Activated T-cell treated with anti-CD3 and anti-CD28 coated beads, Interleukin-2, amount 50 U/mL, for 4 hours (primary cell): ENCODE data around the gene PSPC1. TPM values are rescaled to one million over a fixed set of nuclear protein-coding genes. Genes with fewer than 3 reads are reported as not detected.
"Not testable (repeated sequence)": the region's sequence is repeated elsewhere in the genome, so short reads cannot be mapped to it uniquely, and the experiment has no call there.

Experiments used
- ATAC-seq, 2 donors: fragments of 200-7000 bp; cut with Tn5 transposase; one replicate each; pipeline ENCODE4 v1.10.0; 2021
- DNase-seq: peaks from one replicate; pipeline ENCODE4 v3.0.0-alpha.2; 2020
- H3K27me3 Mint-ChIP-seq: one replicate; pipeline ENCODE4 v1.8.0; 2021; ENCODE audit warnings: low read depth, mixed read lengths
- H3K36me3 Mint-ChIP-seq: one replicate; pipeline ENCODE4 v1.8.0; 2022; ENCODE audit warnings: mixed read lengths; ENCODE audit not compliant: insufficient read depth
- H3K4me1 Mint-ChIP-seq: one replicate; pipeline ENCODE4 v1.8.0; 2021; ENCODE audit warnings: low read depth, mixed read lengths
- H3K4me3 Mint-ChIP-seq: one replicate; pipeline ENCODE4 v1.8.0; 2021; ENCODE audit warnings: mild to moderate bottlenecking, moderate library complexity, mixed read lengths
- H3K9me3 Mint-ChIP-seq: one replicate; pipeline ENCODE4 v1.8.0; 2021; ENCODE audit warnings: mixed read lengths
- total RNA-seq, 3 donors: library from RNA; stranded (reverse); gene quantifications; one replicate each; pipeline ENCODE4 v1.2.1, GENCODE V29; 2021

The PSPC1 gene, protein sequence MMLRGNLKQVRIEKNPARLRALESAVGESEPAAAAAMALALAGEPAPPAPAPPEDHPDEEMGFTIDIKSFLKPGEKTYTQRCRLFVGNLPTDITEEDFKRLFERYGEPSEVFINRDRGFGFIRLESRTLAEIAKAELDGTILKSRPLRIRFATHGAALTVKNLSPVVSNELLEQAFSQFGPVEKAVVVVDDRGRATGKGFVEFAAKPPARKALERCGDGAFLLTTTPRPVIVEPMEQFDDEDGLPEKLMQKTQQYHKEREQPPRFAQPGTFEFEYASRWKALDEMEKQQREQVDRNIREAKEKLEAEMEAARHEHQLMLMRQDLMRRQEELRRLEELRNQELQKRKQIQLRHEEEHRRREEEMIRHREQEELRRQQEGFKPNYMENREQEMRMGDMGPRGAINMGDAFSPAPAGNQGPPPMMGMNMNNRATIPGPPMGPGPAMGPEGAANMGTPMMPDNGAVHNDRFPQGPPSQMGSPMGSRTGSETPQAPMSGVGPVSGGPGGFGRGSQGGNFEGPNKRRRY
- total RNA-seq, result 10 to 100 TPM; 75.9 to 80.0 (median 75.9) TPM

DNA sequence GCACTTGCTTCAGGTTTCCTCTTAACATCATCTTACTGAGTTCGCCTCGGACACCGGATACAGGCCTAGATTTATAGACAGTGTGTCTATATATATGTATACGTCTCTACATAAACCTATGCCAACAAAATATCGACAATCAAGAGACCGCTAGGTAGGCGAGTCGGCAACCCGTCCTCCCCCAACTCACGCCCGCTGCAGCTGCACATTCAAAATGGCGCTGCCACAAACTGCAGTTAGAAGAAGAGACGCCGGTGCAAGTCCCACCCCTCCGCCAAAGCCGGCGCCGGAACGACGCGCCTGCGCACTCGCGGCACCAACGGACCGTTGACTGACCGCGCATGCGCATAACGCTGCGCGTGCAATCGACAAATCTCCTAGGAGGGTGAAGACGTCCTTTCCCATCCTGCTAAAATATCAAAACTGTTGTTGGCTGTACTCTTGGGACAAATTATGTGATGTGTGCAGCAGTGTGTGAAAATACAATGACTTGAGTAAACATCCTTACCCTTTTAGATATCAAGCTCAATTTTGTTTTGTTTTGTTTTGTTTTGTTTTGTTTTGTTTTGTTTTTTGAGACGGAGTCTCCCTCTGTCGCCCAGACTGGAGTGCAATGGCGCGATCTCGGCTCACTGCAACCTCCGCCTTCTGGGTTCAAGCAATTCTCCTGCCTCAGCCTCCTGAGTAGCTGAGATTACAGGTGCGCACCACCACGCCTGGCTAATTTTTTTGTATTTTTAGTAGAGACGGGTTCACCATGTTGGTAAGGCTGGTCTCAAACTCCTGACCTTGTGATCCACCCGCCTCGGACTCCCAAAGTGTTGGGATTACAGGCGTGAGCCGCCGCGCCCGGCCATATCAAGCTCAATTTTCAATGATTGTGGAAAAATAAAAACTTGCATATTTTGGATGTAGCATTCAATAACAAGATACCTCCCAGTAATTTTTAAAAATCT lies at the start of gene PSPC1:
TSS of gene PSPC1 (minus strand) at position 219 of the 956 bp plus-strand sequence. CDS start at position 31, 188 bp downstream.
- ATAC-seq, result peak; percentile 95 to 96

DNA sequence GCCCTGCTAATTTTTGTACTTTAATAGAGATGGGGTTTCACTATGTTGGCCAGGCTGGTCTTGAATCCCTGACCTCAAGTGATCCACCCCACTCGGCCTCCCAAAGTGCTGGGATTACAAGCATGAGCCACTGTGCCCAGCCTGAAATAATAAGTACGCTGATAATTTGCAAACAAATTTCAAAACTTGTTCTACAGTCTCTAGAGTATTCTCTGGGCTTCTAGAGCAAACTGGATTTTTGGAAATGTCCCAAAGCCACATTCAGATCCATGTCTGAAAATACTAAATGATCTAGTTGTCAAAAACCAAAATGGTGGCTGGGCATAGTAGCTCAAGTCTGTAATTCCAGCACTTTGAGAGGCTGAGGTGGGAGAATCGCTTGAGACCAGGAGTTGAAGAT lies 39.9 kb upstream of the PSPC1 start:
- DNase-seq (no peak), ATAC-seq (no peak)
- H3K27me3 Mint-ChIP-seq, result no peaks in the 10 kb centered on the region
- H3K4me3 Mint-ChIP-seq, result no peak overlapping the region
- H3K36me3 Mint-ChIP-seq, result peaks cover 27% of the 10 kb centered on the region
- H3K9me3 Mint-ChIP-seq, result no peaks in the 10 kb centered on the region
- no peaks in the 10 kb centered on the region for H3K4me1 Mint-ChIP-seq

More for the DNA sequence above, at the start of gene PSPC1:
- not testable (repeated sequence) for H3K27me3 Mint-ChIP-seq, H3K9me3 Mint-ChIP-seq, H3K36me3 Mint-ChIP-seq, H3K4me1 Mint-ChIP-seq
- DNase-seq, result peak; percentile 94
- peak within 1 kb of the TSS; percentile 97 for H3K4me3 Mint-ChIP-seq

DNA sequence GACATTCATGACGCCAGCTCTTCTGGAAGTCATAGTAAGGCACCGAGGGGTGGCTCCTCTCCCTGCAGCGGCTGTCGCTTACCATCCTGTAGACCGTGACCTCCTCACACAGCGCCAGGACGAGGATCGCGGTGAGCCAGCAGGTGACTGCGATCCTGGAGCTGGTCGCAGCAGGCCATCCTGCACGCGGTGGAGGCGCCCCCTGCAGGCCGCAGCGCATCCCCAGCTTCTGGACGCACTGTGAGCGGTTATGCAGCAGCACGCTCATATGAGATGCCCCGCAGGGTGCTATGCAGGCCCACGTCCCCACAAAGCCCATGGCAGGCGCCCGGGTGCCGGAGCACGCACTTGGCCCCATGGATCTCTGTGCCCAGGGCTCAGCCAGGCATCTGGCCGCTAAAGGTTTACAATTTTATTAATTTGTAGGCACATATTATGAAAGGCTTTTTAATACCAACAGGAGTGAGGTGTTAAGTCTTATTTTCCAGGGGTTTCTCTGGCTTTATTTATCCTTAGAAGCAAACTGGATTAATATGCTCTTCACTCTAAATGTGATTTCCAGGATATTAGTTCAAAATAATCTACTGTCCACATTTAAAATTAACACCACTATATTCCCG lies 35.6 kb upstream of the PSPC1 start:
- no peak for ATAC-seq
- Mint-ChIP-seq H3K27me3 (no peaks in the 10 kb centered on the region), H3K4me3 (no peak overlapping the region), H3K36me3 (peaks cover 20% of the 10 kb centered on the region), H3K4me1 (no peaks in the 10 kb centered on the region), H3K9me3 (no peaks in the 10 kb centered on the region)
- peak; percentile 11 for DNase-seq

DNA sequence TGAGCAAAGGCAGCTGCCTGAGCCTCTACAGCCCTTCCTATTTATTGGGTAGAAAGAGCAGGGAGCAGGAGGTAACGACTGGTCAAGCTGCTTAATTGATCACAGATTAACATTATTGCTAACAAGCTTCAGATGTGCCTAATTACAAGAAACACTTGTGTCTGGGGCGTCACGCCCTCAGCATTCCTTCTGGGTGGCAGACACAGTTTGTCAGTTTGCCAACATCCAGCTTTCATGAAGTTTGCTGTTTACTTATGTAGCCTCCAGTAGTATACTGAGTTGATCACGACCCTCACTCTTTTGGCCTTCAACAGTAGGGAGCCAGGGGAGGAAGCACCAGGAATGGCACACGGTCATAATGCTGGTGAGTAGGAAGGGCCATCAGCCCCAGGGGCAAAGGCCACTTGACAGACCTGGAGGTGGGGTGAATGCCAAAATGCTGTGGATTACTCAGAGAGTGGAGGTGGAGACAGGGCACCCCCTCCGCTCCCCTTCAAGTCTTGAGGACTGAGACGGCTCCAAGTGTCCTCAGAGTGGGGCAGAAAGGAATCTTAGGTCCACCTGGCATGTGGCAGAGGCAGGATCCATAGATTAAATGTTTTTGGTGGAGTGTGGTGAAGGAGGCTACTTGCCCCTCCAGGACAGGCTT lies 34.9 kb upstream of the PSPC1 start:
- no peaks in the 10 kb centered on the region for H3K9me3 Mint-ChIP-seq
- H3K27me3 Mint-ChIP-seq, result no peaks in the 10 kb centered on the region
- no peak overlapping the region for H3K4me3 Mint-ChIP-seq
- H3K4me1 Mint-ChIP-seq, result no peaks in the 10 kb centered on the region
- no peak for ATAC-seq
- H3K36me3 Mint-ChIP-seq, result peaks cover 20% of the 10 kb centered on the region
- DNase-seq, result no peak

DNA sequence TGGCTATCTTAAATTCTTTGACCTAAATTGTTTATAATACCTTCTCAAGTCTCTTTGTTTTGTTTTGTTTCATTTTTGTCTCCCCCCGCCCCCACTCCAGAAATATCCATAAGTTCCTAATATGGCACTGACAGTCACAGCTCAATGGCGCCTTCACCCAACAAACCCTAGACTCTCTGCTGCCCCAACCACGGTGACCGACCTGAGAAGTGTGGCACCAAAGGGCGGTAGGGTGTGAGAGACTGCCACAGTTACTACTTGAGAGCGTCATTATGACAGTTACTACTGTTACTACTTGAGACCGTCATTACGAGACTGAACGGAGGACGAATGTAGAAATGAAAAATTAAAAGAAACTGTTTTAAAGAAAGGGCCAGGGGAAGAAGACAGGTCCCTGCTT lies 34.4 kb upstream of the PSPC1 start:
- H3K36me3 Mint-ChIP-seq, result peaks cover 19% of the 10 kb centered on the region
- DNase-seq (no peak), ATAC-seq (no peak)
- no peaks in the 10 kb centered on the region for H3K9me3 Mint-ChIP-seq
- H3K27me3 Mint-ChIP-seq, result no peaks in the 10 kb centered on the region
- no peak overlapping the region for H3K4me3 Mint-ChIP-seq
- no peaks in the 10 kb centered on the region for H3K4me1 Mint-ChIP-seq

DNA sequence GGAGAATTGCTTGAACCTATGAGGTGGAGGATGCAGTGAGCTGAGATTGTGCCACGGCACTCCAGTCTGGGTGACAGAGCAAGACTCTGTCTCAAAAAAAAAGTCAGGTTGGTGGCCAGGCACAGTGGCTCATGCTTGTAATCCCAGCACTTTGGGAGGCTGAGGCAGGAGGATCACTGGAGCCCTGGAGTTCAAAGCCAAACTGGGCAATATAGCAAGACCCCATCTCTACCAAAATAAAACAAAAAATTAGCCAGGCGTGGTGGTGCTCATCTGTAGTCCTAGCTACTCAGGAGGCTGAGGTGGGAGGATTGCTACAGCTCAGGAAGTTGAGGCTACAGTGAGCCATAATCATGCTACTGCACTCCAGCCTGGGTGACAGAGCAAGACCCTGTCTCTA lies 33.1 kb upstream of the PSPC1 start:
- H3K4me3 Mint-ChIP-seq, ATAC-seq, H3K27me3 Mint-ChIP-seq, H3K4me1 Mint-ChIP-seq, DNase-seq, H3K9me3 Mint-ChIP-seq: not testable (repeated sequence)
- H3K36me3 Mint-ChIP-seq, result peaks cover 17% of the 10 kb centered on the region

DNA sequence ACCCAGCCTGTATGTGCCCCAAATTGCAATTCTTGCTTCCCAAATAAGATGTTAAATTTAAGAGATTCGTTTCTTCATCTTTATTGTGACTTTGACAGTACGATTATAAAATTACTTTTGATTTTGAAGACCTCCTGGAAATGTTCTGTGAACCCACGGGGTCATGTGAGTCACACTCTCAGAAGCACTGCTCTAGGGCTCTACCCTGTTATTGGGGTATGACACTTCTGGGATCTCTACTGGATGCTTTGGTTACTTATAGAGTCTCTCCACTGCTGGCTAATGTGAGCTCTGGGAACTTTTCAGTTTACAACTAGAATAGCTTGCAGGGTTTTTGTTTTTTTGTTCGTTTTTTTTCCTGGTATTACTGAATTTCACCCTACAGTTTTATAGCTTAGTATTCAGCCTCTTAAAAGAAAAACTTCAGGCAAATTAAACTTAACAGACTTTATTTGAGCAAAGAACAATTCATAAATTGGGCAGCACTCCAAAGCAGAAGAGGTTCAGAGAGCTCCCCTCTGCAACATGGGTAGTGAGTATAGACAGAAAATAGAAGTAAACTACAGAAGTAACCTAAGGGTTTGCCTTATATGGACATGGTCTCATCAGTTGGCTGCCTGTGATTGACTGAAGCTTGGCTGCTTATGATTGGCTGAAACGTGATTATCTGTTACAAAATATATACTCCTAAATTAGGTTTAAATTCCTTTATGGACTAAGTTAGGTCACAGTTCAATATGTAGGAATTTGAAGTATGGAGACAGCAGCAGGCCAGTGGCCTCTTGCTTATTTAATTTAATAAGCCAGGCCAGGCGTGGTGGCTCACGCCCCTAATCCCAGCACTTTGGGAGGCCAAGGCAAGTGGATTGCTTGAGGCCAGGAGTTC lies 28.5 kb upstream of the PSPC1 start:
- no peaks in the 10 kb centered on the region for H3K27me3 Mint-ChIP-seq
- no peaks in the 10 kb centered on the region for H3K9me3 Mint-ChIP-seq
- H3K4me1 Mint-ChIP-seq, result no peaks in the 10 kb centered on the region
- ATAC-seq, result no peak
- no peak for DNase-seq
- H3K4me3 Mint-ChIP-seq, result no peak overlapping the region
- H3K36me3 Mint-ChIP-seq, result peaks cover 2% of the 10 kb centered on the region

DNA sequence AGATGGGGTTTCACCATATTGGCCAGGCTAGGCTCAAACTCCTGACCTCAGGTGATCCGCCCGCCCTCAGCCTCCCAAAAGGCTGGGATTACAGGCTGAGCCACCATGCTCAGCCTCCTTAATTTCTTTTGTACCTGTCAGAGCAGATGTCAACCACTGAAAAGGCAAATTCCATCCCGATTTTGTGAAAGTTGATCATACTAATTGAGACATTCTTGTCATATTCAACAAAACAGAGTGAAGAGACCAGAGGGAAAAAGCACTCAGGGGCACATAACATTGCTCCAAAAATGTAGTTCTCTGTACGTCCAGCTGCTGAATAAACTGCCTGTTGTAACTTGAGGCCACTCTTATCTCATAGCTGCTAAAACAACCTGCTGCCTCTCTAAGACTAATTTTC lies 27.4 kb upstream of the PSPC1 start:
- no peak for DNase-seq
- ATAC-seq, result no peak
- no peaks in the 10 kb centered on the region for H3K4me1 Mint-ChIP-seq
- peaks cover 2% of the 10 kb centered on the region for H3K36me3 Mint-ChIP-seq
- H3K27me3 Mint-ChIP-seq, result no peaks in the 10 kb centered on the region
- H3K9me3 Mint-ChIP-seq, result no peaks in the 10 kb centered on the region
- no peak overlapping the region for H3K4me3 Mint-ChIP-seq

DNA sequence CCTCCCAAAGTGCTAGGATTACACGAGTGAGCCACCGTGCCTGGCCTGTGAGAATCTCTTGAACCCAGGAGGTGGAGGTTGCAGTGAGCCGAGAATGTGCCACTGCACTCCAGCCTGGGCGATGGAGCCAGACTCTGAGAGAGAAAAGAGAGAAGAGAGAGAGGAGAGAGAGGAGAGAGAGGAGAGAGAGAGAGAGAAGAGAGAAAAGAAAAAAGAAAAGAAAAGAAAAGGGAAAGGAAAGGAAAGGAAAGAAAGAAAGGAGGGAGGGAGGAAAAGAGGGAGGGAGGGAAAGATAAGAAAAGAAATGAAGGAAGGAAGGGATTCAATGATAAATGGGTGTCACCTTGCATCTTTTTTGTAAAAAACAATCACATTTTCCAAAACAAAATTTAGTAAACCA lies 23.0 kb upstream of the PSPC1 start:
- Mint-ChIP-seq H3K9me3 (no peaks in the 10 kb centered on the region), H3K36me3 (no peaks in the 10 kb centered on the region), H3K27me3 (no peaks in the 10 kb centered on the region), H3K4me1 (no peaks in the 10 kb centered on the region), H3K4me3 (no peak overlapping the region)
- no peak for ATAC-seq
- no peak for DNase-seq

DNA sequence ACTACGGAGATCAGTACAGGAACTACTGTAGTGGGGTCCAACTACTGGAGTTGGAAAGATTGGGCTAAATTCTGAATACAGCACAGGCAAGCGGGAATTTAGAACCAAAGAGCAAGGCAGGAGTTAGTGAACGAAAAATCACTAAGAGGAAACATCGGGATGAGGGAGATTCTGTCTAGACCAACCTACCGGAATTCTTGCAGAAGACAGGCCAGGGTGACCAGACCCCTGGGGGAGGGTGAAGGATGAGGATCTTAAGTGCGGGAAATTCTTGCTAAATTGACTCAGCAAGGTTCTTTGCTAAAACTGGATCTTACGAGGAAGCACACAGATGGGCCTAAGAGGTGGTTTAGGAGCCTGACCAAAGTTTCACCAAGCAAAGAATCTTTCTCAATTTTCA lies 13.2 kb upstream of the PSPC1 start:
- Mint-ChIP-seq H3K36me3 (peaks cover 6% of the 10 kb centered on the region), H3K4me3 (no peak overlapping the region), H3K9me3 (no peaks in the 10 kb centered on the region), H3K4me1 (no peaks in the 10 kb centered on the region), H3K27me3 (no peaks in the 10 kb centered on the region)
- ATAC-seq (no peak), DNase-seq (no peak)

DNA sequence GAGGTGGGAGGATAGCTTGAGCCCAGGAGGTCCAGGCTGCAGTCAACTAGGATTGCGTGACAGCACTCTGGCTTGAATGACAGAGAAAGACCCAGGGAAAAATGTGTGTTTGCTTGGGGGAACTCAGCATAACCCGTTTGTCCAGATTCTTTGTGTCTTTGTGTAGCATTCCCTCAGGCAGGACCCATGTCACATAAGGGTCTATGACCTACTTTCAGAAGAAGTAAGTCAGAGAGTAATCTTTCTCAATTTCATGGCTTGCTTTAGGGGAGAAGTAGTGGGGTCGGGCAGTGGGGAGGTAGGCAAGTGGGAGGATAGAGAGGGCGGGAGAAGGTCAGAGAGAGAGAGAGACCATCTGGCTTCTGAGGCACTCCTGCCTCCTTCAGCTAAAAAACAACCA lies 11.9 kb upstream of the PSPC1 start:
- ATAC-seq (no peak), DNase-seq (no peak)
- H3K27me3 Mint-ChIP-seq, result no peaks in the 10 kb centered on the region
- no peaks in the 10 kb centered on the region for H3K9me3 Mint-ChIP-seq
- H3K4me3 Mint-ChIP-seq, result no peak overlapping the region
- H3K36me3 Mint-ChIP-seq, result peaks cover 3% of the 10 kb centered on the region
- H3K4me1 Mint-ChIP-seq, result no peaks in the 10 kb centered on the region

DNA sequence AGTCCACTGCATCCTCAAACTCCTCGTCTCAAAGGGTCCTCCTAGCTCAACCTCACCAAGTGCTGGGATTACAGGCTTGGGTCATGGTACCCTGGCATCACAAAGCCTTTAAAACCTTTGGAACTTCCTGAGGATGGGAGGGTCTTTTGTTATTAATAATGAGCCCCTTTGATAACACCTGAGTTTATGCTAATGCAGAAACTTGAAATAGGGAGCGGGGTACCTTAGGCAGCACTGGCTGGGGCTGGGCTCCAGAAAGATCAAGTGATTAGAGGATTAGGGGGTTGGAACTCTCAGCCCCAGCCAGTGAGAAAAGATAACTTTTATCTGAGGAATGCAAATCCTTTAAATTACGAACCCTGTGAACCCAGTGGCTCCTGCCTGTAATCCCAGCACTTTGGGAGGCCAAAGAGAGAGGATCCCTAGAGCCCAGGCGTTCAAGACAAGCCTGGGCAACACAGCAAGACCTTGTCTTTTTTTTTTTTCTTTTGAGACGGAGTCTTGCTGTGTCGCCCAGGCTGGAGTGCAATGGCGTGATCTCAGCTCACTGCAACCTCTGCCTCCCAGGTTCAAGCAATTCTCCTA lies 9.3 kb upstream of the PSPC1 start:
- no peaks in the 10 kb centered on the region for H3K4me1 Mint-ChIP-seq
- H3K9me3 Mint-ChIP-seq, result no peaks in the 10 kb centered on the region
- no peak overlapping the region for H3K4me3 Mint-ChIP-seq
- ATAC-seq (no peak), DNase-seq (no peak)
- no peaks in the 10 kb centered on the region for H3K36me3 Mint-ChIP-seq
- H3K27me3 Mint-ChIP-seq, result no peaks in the 10 kb centered on the region
